ENCODE results near the gene GDI2. TPM values are rescaled to one million over a fixed set of nuclear protein-coding genes. Genes with fewer than 3 reads are reported as not detected.

Gene GDI2
- total RNA-seq, 2 experiments from 2014 or later = 78.1 to 82.3 TPM

DNA sequence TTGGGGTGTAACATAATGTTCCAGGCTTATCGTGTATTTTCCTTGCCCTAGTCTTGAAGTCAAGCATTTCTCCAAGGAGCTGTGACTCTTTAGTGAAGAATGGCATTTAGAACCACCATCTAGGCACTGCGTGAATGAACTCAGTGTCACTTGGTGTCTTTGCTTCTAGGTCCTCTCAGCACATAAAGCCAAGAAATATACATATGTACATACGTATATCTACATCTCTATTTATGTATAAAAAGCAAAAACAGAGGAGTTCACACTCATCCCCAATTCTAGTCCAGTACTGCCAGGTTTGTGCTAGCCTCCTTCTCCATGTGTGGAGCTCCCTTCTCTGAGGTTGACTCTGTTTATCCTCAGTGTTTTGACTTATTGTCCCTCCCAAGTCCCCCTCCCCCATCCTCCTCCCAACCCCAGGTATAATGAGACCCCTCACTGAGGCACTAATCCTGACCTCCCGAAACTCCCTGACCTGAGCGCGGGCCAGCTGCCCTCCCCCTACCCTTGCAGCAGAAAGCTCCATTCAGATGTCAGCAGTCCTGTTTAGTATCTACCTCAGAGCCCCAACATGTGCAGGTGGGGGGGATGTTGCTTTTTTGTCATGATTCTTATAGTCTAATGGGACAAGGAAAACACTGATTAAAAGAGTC, 61.5 kb downstream of the GDI2 start:
- TF ChIP-seq, protein P1, sequence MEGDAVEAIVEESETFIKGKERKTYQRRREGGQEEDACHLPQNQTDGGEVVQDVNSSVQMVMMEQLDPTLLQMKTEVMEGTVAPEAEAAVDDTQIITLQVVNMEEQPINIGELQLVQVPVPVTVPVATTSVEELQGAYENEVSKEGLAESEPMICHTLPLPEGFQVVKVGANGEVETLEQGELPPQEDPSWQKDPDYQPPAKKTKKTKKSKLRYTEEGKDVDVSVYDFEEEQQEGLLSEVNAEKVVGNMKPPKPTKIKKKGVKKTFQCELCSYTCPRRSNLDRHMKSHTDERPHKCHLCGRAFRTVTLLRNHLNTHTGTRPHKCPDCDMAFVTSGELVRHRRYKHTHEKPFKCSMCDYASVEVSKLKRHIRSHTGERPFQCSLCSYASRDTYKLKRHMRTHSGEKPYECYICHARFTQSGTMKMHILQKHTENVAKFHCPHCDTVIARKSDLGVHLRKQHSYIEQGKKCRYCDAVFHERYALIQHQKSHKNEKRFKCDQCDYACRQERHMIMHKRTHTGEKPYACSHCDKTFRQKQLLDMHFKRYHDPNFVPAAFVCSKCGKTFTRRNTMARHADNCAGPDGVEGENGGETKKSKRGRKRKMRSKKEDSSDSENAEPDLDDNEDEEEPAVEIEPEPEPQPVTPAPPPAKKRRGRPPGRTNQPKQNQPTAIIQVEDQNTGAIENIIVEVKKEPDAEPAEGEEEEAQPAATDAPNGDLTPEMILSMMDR (IDR thresholded peaks at IDR 0.05) = no peak
- Histone ChIP-seq H3K27me3 (ENCODE audit: control insufficient read depth in 1 of 2, insufficient read depth in 2 of 2, low read length in 2 of 2) (no peaks in the 10 kb centered on the region), H3K36me3 (ENCODE audit: insufficient read depth, low read length) (peaks cover 45% of the 10 kb centered on the region), H3K4me1 (ENCODE audit: insufficient read depth, low read length) (peaks cover 16% of the 10 kb centered on the region), H3K9me3 (ENCODE audit: control insufficient read depth in 1 of 2, insufficient read depth in 1 of 2, low read length in 2 of 2) (no peaks in the 10 kb centered on the region), H3K27ac (ENCODE audit: low read depth in 1 of 2, low read length in 2 of 2) (no peak overlapping the region), H3K4me3 (ENCODE audit: low read length) (no peak overlapping the region)
- H3K36me3 Mint-ChIP-seq (ENCODE audit: low read depth) = peaks cover 84% of the 10 kb centered on the region
- intact Hi-C loops (cut with DNase I, micrococcal nuclease) = no loop called here
- DNase-seq = no peak
- no peak for ATAC-seq (ENCODE audit: poor library complexity)
- no peaks in the 10 kb centered on the region for H3K9me3 Mint-ChIP-seq
- H3K4me3 Mint-ChIP-seq = no peak overlapping the region
- H3K4me1 Mint-ChIP-seq (ENCODE audit: low read depth) = peaks cover 45% of the 10 kb centered on the region
- POLR2A ChIA-PET = no interaction called here
- H3K27me3 Mint-ChIP-seq = no peaks in the 10 kb centered on the region
- H3K27ac Mint-ChIP-seq = peak overlapping the region; percentile 29
- CTCF ChIA-PET = interaction anchor here (0.5 to 0.6 kb wide), 2 partner anchors 29 to 1273 kb away, joined by 3 to 4 read pairs; no protein-coding TSS in a partner anchor

- ATAC-seq (ENCODE audit: poor library complexity) = no peak
- Histone ChIP-seq H3K4me3 (ENCODE audit: low read length) (no peak overlapping the region), H3K36me3 (ENCODE audit: insufficient read depth, low read length) (peaks cover 65% of the 10 kb centered on the region), H3K4me1 (ENCODE audit: insufficient read depth, low read length) (peaks cover 7% of the 10 kb centered on the region), H3K27ac (ENCODE audit: low read depth in 1 of 2, low read length in 2 of 2) (no peak overlapping the region), H3K9me3 (ENCODE audit: control insufficient read depth in 1 of 2, insufficient read depth in 1 of 2, low read length in 2 of 2) (no peaks in the 10 kb centered on the region), H3K27me3 (ENCODE audit: control insufficient read depth in 1 of 2, insufficient read depth in 2 of 2, low read length in 2 of 2) (no peaks in the 10 kb centered on the region)
- Mint-ChIP-seq H3K36me3 (ENCODE audit: low read depth) (peaks cover 89% of the 10 kb centered on the region), H3K4me3 (no peak overlapping the region), H3K9me3 (no peaks in the 10 kb centered on the region), H3K27me3 (no peaks in the 10 kb centered on the region), H3K27ac (no peak overlapping the region), H3K4me1 (ENCODE audit: low read depth) (peaks cover 38% of the 10 kb centered on the region)
- ChIA-PET POLR2A (no interaction called here), CTCF (interaction anchor here (0.5 kb wide), 1 partner anchor 1872 kb away, joined by 4 read pairs; no protein-coding TSS in a partner anchor)
- TF ChIP-seq, protein P1 (IDR thresholded peaks at IDR 0.05) = no peak
- DNase-seq = no peak
- intact Hi-C loops (cut with DNase I, micrococcal nuclease) = no loop called here
These were observed 64.8 kb downstream of the GDI2 start for GRCh38 chr10:5748394-5748803.

DNA sequence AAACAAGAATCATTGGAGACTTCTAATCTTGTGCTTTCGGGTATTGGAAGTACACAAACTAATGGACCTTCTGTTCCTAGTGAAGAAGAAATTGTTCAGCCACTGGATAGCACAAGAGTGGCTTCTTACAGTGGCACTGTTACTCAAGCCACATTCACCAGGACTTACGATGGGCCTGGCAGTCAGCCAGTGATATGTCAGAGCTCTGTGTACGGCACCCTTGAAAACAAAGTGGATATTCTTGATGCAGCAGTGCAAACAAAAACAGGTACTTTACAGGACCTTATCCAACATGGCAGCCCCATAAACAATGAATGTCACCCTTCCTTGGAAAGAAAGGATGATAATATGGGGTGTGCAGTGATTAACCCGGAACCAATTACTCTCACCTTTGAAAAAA, 67.0 kb downstream of the GDI2 start:
- ATAC-seq (ENCODE audit: poor library complexity) (no peak), DNase-seq (no peak)
- Mint-ChIP-seq H3K4me3 (no peak overlapping the region), H3K36me3 (ENCODE audit: low read depth) (peaks cover 88% of the 10 kb centered on the region), H3K27me3 (no peaks in the 10 kb centered on the region), H3K4me1 (ENCODE audit: low read depth) (peaks cover 23% of the 10 kb centered on the region), H3K9me3 (no peaks in the 10 kb centered on the region), H3K27ac (peak overlapping the region; percentile 55)
- no peak overlapping the region for H3K27ac ChIP-seq (ENCODE audit: low read depth in 1 of 2, low read length in 2 of 2)
- no peaks in the 10 kb centered on the region for H3K27me3 ChIP-seq (ENCODE audit: control insufficient read depth in 1 of 2, insufficient read depth in 2 of 2, low read length in 2 of 2)
- H3K4me1 ChIP-seq (ENCODE audit: insufficient read depth, low read length) = no peaks in the 10 kb centered on the region
- ChIA-PET CTCF (interaction anchor here (0.6 kb wide), 1 partner anchor 12 kb away, joined by 3 read pairs; no protein-coding TSS in a partner anchor), POLR2A (no interaction called here)
- TF ChIP-seq, protein P1 (IDR thresholded peaks at IDR 0.05) = no peak
- no peaks in the 10 kb centered on the region for H3K9me3 ChIP-seq (ENCODE audit: control insufficient read depth in 1 of 2, insufficient read depth in 1 of 2, low read length in 2 of 2)
- intact Hi-C loops (cut with DNase I, micrococcal nuclease) = no loop called here
- H3K4me3 ChIP-seq (ENCODE audit: low read length) = no peak overlapping the region
- H3K36me3 ChIP-seq (ENCODE audit: insufficient read depth, low read length) = peaks cover 75% of the 10 kb centered on the region

Measured in CD4-positive, alpha-beta T cell (primary cell).